Left renal cortex interstitium (tissue), 4 donors: ENCODE data around the gene DLD. TPM values are rescaled to one million over a fixed set of nuclear protein-coding genes. Genes with fewer than 3 reads are reported as not detected.
"Not testable (repeated sequence)": the region's sequence is repeated elsewhere in the genome, so short reads cannot be mapped to it uniquely, and the experiment has no call there.

Experiments
- DNase-seq, 4 donors: peaks; one replicate each; pipeline ENCODE4 v3.0.0-alpha.2; 2013; ENCODE audit warnings: low read depth in 4 of 4, low spot score in 2 of 4, missing footprints in 1 of 4
- polyA plus RNA-seq, 4 donors: library from polyadenylated mRNA; unstranded; fragments of 120-200 nt; gene quantifications; one replicate each; pipeline ENCODE4 v1.2.1, GENCODE V29; 2013; ENCODE audit not compliant: insufficient read length in 4 of 4

Gene DLD
- polyA plus RNA-seq, 4 donors: 104 to 139 (median 115) TPM

- DNase-seq: no peak
Measured at GRCh38 chr7:107943018-107943417, 52.0 kb downstream of the DLD start.

- DNase-seq: peak in 2 of 4 donors; percentile 28 to 37
Measured at GRCh38 chr7:107944411-107945169, 53.6 kb downstream of the DLD start.

- no peak for DNase-seq
Measured at GRCh38 chr7:107945332-107945731, 54.3 kb downstream of the DLD start.

- DNase-seq: no peak
Measured at GRCh38 chr7:107946451-107946850, 55.5 kb downstream of the DLD start.

- DNase-seq: no peak
Measured at GRCh38 chr7:107946881-107947280, 55.9 kb downstream of the DLD start.

GRCh38 chr7:107948645-107949442, 57.9 kb downstream of the DLD start:
- no peak for DNase-seq

- DNase-seq: no peak
Measured at GRCh38 chr7:107949443-107949935, 58.5 kb downstream of the DLD start.

GRCh38 chr7:107951172-107951787, 60.3 kb downstream of the DLD start:
- DNase-seq: no peak

GRCh38 chr7:107951896-107952295, 60.9 kb downstream of the DLD start:
- no peak for DNase-seq

GRCh38 chr7:107953265-107953923, 62.4 kb downstream of the DLD start:
- DNase-seq: no peak

GRCh38 chr7:107953924-107954303, 62.9 kb downstream of the DLD start:
- no peak for DNase-seq

- no peak for DNase-seq
Measured at GRCh38 chr7:107955394-107955793, 64.4 kb downstream of the DLD start.

GRCh38 chr7:107956950-107957349, 66.0 kb downstream of the DLD start:
- DNase-seq: not testable (repeated sequence)

GRCh38 chr7:107957436-107957835, 66.5 kb downstream of the DLD start:
- DNase-seq: no peak

GRCh38 chr7:107958764-107959526, 68.0 kb downstream of the DLD start:
- DNase-seq: no peak

- DNase-seq: no peak
Measured at GRCh38 chr7:107959527-107959898, 68.5 kb downstream of the DLD start.

GRCh38 chr7:107960272-107960671, 69.3 kb downstream of the DLD start:
- DNase-seq: no peak

- DNase-seq: no peak
Measured at GRCh38 chr7:107961405-107961804, 70.4 kb downstream of the DLD start.

- DNase-seq: no peak
Measured at GRCh38 chr7:107962817-107963216, 71.8 kb downstream of the DLD start.

GRCh38 chr7:107964510-107964909, 73.5 kb downstream of the DLD start:
- no peak for DNase-seq
